Keratinocyte (primary cell): Measurements from ENCODE around the gene AANAT.

Experiments
- CTCF ChIP-seq, 3 experiments: IDR thresholded peaks in 1 of 3; conservative IDR thresholded peaks in 1 of 3; optimal IDR thresholded peaks in 1 of 3; 2 replicates in 2 of 3; 3 replicates in 1 of 3; pipeline versions ENCODE3 to v1.5.1; 2011; ENCODE audit warnings: low read length in 3 of 3, mild to moderate bottlenecking in 3 of 3, moderate library complexity in 2 of 3, control low read depth in 1 of 3, inconsistent platforms in 1 of 3; ENCODE audit not compliant: insufficient read depth in 2 of 3; ENCODE audit errors: extremely low read depth in 1 of 3
- EZH2 ChIP-seq: IDR thresholded peaks from one replicate; pipeline ENCODE4 v1.6.1; 2012; ENCODE audit warnings: inconsistent platforms, mild to moderate bottlenecking, low read length, moderate library complexity

- TF ChIP-seq CTCF (optimal IDR thresholded peaks at IDR 0.05 in 1 of 3, IDR thresholded peaks at IDR 0.05 in 1 of 3, conservative IDR thresholded peaks at IDR 0.05 in 1 of 3; ENCODE audit: extremely low read depth in 1 of 3, insufficient read depth in 2 of 3, low read length in 3 of 3) (no peak), EZH2 (no peak)
Measured at GRCh38 chr17:76481071-76481655, 13.8 kb downstream of the AANAT start.
